Progenitor cell of endocrine pancreas (in vitro differentiated cells): Measurements from ENCODE around the gene ATF7. TPM values are rescaled to one million over a fixed set of nuclear protein-coding genes. Genes with fewer than 3 reads are reported as not detected.
A peak's percentile ranks its signal among the peaks of the same experiment; 100 is the strongest.

ENCODE experiments used
- DNase-seq: peaks from one replicate; pipeline ENCODE4 v3.0.0; 2021; ENCODE audit warnings: low spot score; ENCODE audit not compliant: unreplicated experiment
- H3K27ac Mint-ChIP-seq: 2 replicates; pipeline ENCODE4 v1.8.0; 2021; ENCODE audit warnings: mild to moderate bottlenecking, moderate library complexity, mixed read lengths
- H3K27me3 Mint-ChIP-seq: 2 replicates; pipeline ENCODE4 v1.8.0; 2021; ENCODE audit warnings: mixed read lengths
- H3K36me3 Mint-ChIP-seq: 2 replicates; pipeline ENCODE4 v1.8.0; 2022; ENCODE audit warnings: mixed read lengths; ENCODE audit not compliant: insufficient read depth
- H3K4me1 Mint-ChIP-seq: 2 replicates; pipeline ENCODE4 v1.8.0; 2021; ENCODE audit warnings: low read depth, mixed read lengths
- H3K4me3 Mint-ChIP-seq: 2 replicates; pipeline ENCODE4 v1.8.0; 2021; ENCODE audit warnings: low read depth, mild to moderate bottlenecking, moderate library complexity, mixed read lengths
- H3K9me3 Mint-ChIP-seq: 2 replicates; pipeline ENCODE4 v1.8.0; 2021; ENCODE audit warnings: low read depth, mixed read lengths
- total RNA-seq: library from RNA; stranded (reverse); gene quantifications from 2 replicates; pipeline ENCODE4 v1.2.1, GENCODE V29; 2021
- TF ChIP-seq, protein P1 (sequence below): fragments of 200-600 bp; sonication (generic); IDR thresholded peaks from one replicate; pipeline ENCODE4 v1.5.0; 2021; ENCODE audit warnings: antibody characterized with exemption, mild to moderate bottlenecking; ENCODE audit not compliant: unreplicated experiment

The ATF7 gene
- total RNA-seq, 1 donor from 2014 or later = 51.7 TPM

DNA sequence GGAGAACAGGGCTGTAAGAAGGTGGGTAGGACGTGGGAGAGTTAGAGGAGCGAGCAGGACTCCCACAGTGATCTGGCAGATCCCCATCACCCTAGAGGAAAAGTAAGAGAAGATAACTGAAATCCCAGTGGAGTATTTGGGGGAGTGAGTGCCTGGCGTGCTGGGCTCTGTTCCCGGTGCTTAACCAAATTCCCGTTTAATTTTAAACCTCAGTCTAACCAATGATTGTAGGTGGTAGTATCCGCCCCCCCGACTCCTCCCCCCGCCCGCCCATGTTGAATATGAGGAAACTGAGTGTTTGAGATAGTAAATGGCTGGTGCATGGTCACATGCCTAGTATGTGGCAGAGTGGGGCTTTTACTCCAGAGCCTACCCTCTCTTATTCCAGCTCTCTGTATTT, 123.9 kb downstream of the ATF7 start:
- H3K4me3 Mint-ChIP-seq = peak overlapping the region; percentile 90
- H3K9me3 Mint-ChIP-seq = no peaks in the 10 kb centered on the region

DNA sequence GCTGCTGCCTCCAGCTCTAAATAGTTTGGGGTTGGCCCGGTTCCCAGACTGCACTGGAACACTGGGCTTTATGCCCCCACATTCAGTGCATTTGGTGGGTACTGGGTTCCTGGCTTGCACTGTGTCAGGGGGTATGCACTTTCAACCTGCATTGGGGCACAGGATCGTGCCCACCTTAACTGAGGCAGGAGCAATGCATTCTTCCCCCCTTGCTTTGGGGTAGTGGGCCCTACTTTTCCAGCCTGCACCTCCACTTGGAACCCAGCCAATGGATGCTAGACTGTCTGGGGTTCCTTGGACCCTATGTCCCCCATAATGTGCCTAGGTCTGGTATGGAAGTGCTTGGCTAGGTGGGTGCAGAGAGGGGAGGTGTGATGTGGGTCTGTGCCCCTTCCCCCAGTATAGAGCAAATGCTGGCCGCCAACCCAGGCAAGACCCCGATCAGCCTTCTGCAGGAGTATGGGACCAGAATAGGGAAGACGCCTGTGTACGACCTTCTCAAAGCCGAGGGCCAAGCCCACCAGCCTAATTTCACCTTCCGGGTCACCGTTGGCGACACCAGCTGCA, 124.5 kb downstream of the ATF7 start:
- Mint-ChIP-seq H3K4me3 (peak overlapping the region; percentile 90), H3K4me1 (peaks cover 18% of the 10 kb centered on the region), H3K27me3 (no peaks in the 10 kb centered on the region), H3K36me3 (no peaks in the 10 kb centered on the region), H3K27ac (peak overlapping the region; percentile 98), H3K9me3 (no peaks in the 10 kb centered on the region)
- DNase-seq = no peak
- TF ChIP-seq, protein P1, sequence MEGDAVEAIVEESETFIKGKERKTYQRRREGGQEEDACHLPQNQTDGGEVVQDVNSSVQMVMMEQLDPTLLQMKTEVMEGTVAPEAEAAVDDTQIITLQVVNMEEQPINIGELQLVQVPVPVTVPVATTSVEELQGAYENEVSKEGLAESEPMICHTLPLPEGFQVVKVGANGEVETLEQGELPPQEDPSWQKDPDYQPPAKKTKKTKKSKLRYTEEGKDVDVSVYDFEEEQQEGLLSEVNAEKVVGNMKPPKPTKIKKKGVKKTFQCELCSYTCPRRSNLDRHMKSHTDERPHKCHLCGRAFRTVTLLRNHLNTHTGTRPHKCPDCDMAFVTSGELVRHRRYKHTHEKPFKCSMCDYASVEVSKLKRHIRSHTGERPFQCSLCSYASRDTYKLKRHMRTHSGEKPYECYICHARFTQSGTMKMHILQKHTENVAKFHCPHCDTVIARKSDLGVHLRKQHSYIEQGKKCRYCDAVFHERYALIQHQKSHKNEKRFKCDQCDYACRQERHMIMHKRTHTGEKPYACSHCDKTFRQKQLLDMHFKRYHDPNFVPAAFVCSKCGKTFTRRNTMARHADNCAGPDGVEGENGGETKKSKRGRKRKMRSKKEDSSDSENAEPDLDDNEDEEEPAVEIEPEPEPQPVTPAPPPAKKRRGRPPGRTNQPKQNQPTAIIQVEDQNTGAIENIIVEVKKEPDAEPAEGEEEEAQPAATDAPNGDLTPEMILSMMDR = no peak

More for the DNA sequence above, 123.9 kb downstream of the ATF7 start:
- Mint-ChIP-seq H3K4me1 (peaks cover 18% of the 10 kb centered on the region), H3K27me3 (no peaks in the 10 kb centered on the region), H3K36me3 (no peaks in the 10 kb centered on the region), H3K27ac (peak overlapping the region; percentile 94)
- TF ChIP-seq, protein P1 = no peak
- DNase-seq = no peak

DNA sequence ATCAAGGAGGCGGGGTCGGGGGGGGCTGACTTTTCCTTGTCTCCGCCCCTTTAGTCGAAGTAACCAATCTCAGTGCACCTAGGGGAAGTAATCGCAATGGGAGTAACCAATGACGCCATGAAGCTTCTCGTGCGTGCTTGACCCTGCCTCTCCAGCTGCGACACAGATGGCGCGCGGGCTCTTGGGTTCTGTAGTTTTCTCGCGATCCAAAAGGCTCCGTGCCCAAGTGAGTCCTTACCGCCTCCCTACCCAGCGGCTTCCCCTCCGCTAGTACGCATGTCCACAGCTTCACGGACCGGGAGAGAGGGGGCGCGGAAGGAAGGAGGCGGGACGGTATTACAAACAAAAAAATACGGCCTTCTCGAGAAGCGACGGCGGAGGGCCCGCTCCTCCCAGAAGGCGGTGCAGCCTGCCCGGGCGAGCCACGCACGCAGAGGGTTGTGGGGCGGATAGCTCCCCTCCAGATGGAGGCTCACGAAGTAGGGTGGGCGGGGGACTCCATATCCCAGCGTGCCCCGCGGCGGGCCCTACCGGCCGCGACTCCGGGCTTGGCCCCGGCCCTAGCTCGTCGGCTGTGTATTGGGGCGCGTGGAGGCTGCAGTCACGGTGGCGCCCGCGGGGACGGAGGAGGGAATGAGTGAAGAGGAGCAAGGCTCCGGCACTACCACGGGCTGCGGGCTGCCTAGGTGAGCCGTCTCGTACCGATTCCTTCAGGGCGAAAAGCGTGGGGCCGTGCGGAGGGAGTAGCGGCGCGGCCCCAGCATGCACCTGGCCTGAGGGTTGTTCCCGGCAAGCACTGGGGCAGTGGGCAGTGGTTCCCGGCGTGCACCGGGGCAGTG, 125.2 kb downstream of the ATF7 start, which contains the start of gene TARBP2:
Gene TARBP2, plus strand, starts transcription at position 508 of the 839 bp plus-strand sequence. Its CDS starts 126 bp downstream, at position 634.
- DNase-seq = peak; percentile 94
- H3K27ac Mint-ChIP-seq = peak within 1 kb of the TSS; percentile 98
- H3K36me3 Mint-ChIP-seq = no peaks in the 10 kb centered on the region
- peaks cover 22% of the 10 kb centered on the region for H3K4me1 Mint-ChIP-seq
- H3K4me3 Mint-ChIP-seq = peak within 1 kb of the TSS; percentile 90
- TF ChIP-seq, protein P1 = no peak
- no peaks in the 10 kb centered on the region for H3K9me3 Mint-ChIP-seq
- H3K27me3 Mint-ChIP-seq = no peaks in the 10 kb centered on the region

DNA sequence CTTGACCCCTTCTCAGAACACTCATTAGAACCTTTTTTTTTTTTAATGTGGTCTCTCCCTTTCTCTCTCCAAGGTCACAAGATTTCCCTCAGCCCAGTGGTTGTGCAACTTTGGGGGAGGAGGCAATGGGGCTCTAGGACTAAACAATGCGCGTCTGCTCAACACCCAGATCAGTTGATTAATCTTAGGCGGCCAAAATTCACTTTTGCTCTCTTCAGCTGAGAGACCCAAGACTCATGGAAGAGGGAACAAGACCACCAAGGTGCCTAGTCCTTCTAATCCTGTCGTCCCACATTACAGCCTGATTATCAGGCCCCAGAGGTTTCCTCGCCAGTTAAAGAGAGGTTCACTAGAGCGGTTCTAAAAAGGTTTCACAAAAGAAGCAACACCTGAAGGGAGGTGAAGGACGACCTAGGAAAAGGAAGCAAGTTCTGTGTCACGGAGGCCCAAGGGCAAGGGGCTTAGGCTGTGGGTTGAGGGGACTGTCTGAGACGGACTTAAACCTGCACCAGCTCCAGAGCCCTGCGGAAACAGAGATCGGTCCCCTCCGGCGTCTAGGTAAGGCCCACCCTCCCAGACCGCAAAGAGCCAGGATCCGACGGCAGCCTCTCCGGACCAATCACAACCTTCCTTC, 125.9 kb downstream of the ATF7 start:
- Mint-ChIP-seq H3K4me1 (peaks cover 22% of the 10 kb centered on the region), H3K36me3 (no peaks in the 10 kb centered on the region), H3K27me3 (no peaks in the 10 kb centered on the region), H3K4me3 (peak overlapping the region; percentile 90), H3K27ac (peak overlapping the region; percentile 98), H3K9me3 (no peaks in the 10 kb centered on the region)
- TF ChIP-seq, protein P1 = no peak
- DNase-seq = no peak
